Adipocyte (in vitro differentiated cells): ENCODE measurements around the gene HINT2.

Experiments used
- DNase-seq: peaks from one replicate; pipeline ENCODE4 v3.0.0-alpha.2; 2015; ENCODE audit warnings: low read depth
- H3K27me3 ChIP-seq: replicated peaks from 2 replicates; pipeline ENCODE4 v1.7.0; 2013; ENCODE audit warnings: mild to moderate bottlenecking, low read length, moderate library complexity; ENCODE audit not compliant: control insufficient read depth, insufficient read depth
- H3K36me3 ChIP-seq: 2 replicates; pipeline ENCODE4 v1.7.0; 2013; ENCODE audit warnings: low read length, mild to moderate bottlenecking, moderate library complexity; ENCODE audit not compliant: control insufficient read depth, insufficient read depth, severe bottlenecking
- H3K4me1 ChIP-seq: 2 replicates; pipeline ENCODE4 v1.7.0; 2013; ENCODE audit warnings: mild to moderate bottlenecking, low read length, moderate library complexity; ENCODE audit not compliant: control insufficient read depth, insufficient read depth
- H3K4me3 ChIP-seq: 2 replicates; pipeline ENCODE4 v1.7.0; 2013; ENCODE audit warnings: mild to moderate bottlenecking, low read length, moderate library complexity
- H3K9ac ChIP-seq: 2 replicates; pipeline ENCODE4 v1.7.0; 2013; ENCODE audit warnings: mild to moderate bottlenecking, low read length, moderate library complexity
- H3K9me3 ChIP-seq: 2 replicates; pipeline ENCODE4 v1.7.0; 2013; ENCODE audit warnings: mild to moderate bottlenecking, low read length, moderate library complexity; ENCODE audit not compliant: control insufficient read depth

Gene HINT2

GRCh38 chr9:35791297-35791921 is 23.4 kb downstream of the HINT2 start, which contains the start of gene NPR2:
Gene NPR2 (plus strand): TSS chr9:35791591. CDS start chr9:35792409, 818 bp downstream.
- H3K4me1 ChIP-seq, result peaks cover 55% of the 10 kb centered on the region
- no peaks in the 10 kb centered on the region for H3K36me3 ChIP-seq
- peak within 1 kb of the TSS; percentile 81 for H3K4me3 ChIP-seq
- DNase-seq, result peak; percentile 86
- H3K9ac ChIP-seq, result peak within 1 kb of the TSS; percentile 91
- no peaks in the 10 kb centered on the region for H3K27me3 ChIP-seq
- no peaks in the 10 kb centered on the region for H3K9me3 ChIP-seq

- Histone ChIP-seq H3K9me3 (no peaks in the 10 kb centered on the region), H3K36me3 (no peaks in the 10 kb centered on the region), H3K4me3 (peak overlapping the region; percentile 62), H3K27me3 (peaks cover 4% of the 10 kb centered on the region), H3K9ac (peak overlapping the region; percentile 81), H3K4me1 (peaks cover 51% of the 10 kb centered on the region)
- peak; percentile 94 for DNase-seq
These were observed 24.2 kb downstream of the HINT2 start for GRCh38 chr9:35790385-35791296.

- H3K4me3 ChIP-seq, result no peak overlapping the region
- peak overlapping the region; percentile 81 for H3K9ac ChIP-seq
- DNase-seq, result no peak
- H3K27me3 ChIP-seq, result peaks cover 5% of the 10 kb centered on the region
- no peaks in the 10 kb centered on the region for H3K9me3 ChIP-seq
- H3K36me3 ChIP-seq, result no peaks in the 10 kb centered on the region
- H3K4me1 ChIP-seq, result peaks cover 45% of the 10 kb centered on the region
These were observed 24.8 kb downstream of the HINT2 start for GRCh38 chr9:35790025-35790384.

DNA sequence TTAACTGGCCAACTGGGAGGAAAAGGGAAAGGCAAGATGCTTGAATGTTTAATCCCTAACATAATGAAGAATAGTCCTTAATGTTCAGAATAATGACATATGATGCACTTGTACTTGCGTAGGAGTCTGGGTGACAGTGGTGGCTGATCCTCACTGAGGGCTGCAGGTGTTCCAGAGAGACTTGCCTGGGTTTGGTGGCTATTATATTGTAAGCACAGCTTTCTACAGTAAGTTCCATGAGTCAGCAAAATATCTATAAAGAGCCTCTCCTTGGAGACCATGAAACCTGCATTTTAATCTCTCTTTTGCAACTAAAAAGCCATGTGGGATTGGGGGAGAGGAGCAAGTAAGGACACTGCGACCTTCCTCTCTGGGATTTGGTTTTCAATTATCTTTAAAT is 25.3 kb downstream of the HINT2 start:
- no peak overlapping the region for H3K4me3 ChIP-seq
- H3K9ac ChIP-seq, result no peak overlapping the region
- H3K36me3 ChIP-seq, result no peaks in the 10 kb centered on the region
- H3K27me3 ChIP-seq, result peaks cover 5% of the 10 kb centered on the region
- no peaks in the 10 kb centered on the region for H3K9me3 ChIP-seq
- peaks cover 40% of the 10 kb centered on the region for H3K4me1 ChIP-seq
- DNase-seq, result no peak

GRCh38 chr9:35783418-35783817 is 31.4 kb downstream of the HINT2 start:
- H3K27me3 ChIP-seq, result peaks cover 16% of the 10 kb centered on the region
- no peaks in the 10 kb centered on the region for H3K9me3 ChIP-seq
- H3K9ac ChIP-seq, result no peak overlapping the region
- no peak for DNase-seq
- no peaks in the 10 kb centered on the region for H3K4me1 ChIP-seq
- no peaks in the 10 kb centered on the region for H3K36me3 ChIP-seq
- H3K4me3 ChIP-seq, result no peak overlapping the region

DNA sequence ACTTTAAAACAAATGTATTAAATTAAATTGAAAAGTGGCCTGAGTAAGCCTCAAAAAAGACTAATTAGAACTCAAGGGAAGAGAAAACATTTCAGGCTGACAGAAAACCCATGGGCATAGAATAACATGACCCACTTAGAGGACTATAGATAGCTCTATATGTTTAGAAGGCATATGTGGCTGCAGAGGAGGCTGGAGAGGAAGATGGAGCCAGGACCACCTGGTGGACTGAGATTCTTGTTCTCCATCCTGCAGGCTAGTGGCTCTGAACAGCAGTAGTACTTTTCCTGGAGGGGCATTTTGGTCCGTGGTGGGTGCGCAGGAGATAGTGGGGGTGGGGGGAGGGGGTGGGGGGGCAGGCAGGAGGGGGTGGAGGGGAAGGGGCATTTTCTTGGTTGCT is 33.8 kb downstream of the HINT2 start:
- no peaks in the 10 kb centered on the region for H3K9me3 ChIP-seq
- no peaks in the 10 kb centered on the region for H3K4me1 ChIP-seq
- no peak overlapping the region for H3K4me3 ChIP-seq
- DNase-seq, result no peak
- no peaks in the 10 kb centered on the region for H3K36me3 ChIP-seq
- H3K27me3 ChIP-seq, result peaks cover 16% of the 10 kb centered on the region
- H3K9ac ChIP-seq, result no peak overlapping the region

- no peak overlapping the region for H3K4me3 ChIP-seq
- H3K9me3 ChIP-seq, result no peaks in the 10 kb centered on the region
- DNase-seq, result no peak
- no peaks in the 10 kb centered on the region for H3K4me1 ChIP-seq
- no peaks in the 10 kb centered on the region for H3K36me3 ChIP-seq
- peaks cover 11% of the 10 kb centered on the region for H3K27me3 ChIP-seq
- no peak overlapping the region for H3K9ac ChIP-seq
These were observed 36.3 kb downstream of the HINT2 start for GRCh38 chr9:35778496-35778895.

GRCh38 chr9:35776018-35776417 is 38.8 kb downstream of the HINT2 start:
- no peak overlapping the region for H3K4me3 ChIP-seq
- no peak overlapping the region for H3K9ac ChIP-seq
- DNase-seq, result no peak
- peaks cover 12% of the 10 kb centered on the region for H3K4me1 ChIP-seq
- peaks cover 11% of the 10 kb centered on the region for H3K27me3 ChIP-seq
- H3K9me3 ChIP-seq, result no peaks in the 10 kb centered on the region
- H3K36me3 ChIP-seq, result no peaks in the 10 kb centered on the region

GRCh38 chr9:35774907-35775635 is 39.8 kb downstream of the HINT2 start:
- H3K36me3 ChIP-seq, result no peaks in the 10 kb centered on the region
- H3K4me1 ChIP-seq, result peaks cover 20% of the 10 kb centered on the region
- DNase-seq, result no peak
- no peak overlapping the region for H3K9ac ChIP-seq
- H3K27me3 ChIP-seq, result peaks cover 7% of the 10 kb centered on the region
- H3K9me3 ChIP-seq, result no peaks in the 10 kb centered on the region
- no peak overlapping the region for H3K4me3 ChIP-seq

DNA sequence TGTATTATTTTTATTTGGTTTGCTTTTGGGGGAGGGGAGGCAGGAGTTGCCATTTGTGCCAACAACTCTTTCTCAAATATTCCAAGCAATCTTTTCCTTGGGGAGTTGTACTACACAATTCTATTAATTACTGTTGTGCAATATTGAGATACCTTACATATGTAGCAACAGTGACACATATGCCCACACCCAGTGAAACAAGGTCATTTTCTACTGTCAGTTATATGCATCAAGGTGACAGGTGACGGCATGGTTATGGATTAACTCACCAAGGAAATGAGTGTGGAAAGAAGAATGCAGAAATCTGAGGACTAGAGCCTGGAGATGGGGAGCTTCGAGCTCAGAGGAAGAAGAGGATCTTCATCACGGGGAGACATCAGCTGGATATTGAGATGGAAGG is 42.9 kb downstream of the HINT2 start:
- Histone ChIP-seq H3K4me3 (no peak overlapping the region), H3K27me3 (no peaks in the 10 kb centered on the region), H3K9ac (no peak overlapping the region), H3K9me3 (no peaks in the 10 kb centered on the region), H3K4me1 (peaks cover 20% of the 10 kb centered on the region), H3K36me3 (no peaks in the 10 kb centered on the region)
- no peak for DNase-seq

- H3K4me3 ChIP-seq, result peak overlapping the region; percentile 10
- no peak overlapping the region for H3K9ac ChIP-seq
- DNase-seq, result peak; percentile 14
- peaks cover 20% of the 10 kb centered on the region for H3K4me1 ChIP-seq
- H3K36me3 ChIP-seq, result no peaks in the 10 kb centered on the region
- H3K9me3 ChIP-seq, result no peaks in the 10 kb centered on the region
- H3K27me3 ChIP-seq, result no peaks in the 10 kb centered on the region
These were observed 43.3 kb downstream of the HINT2 start for GRCh38 chr9:35771534-35771933.
